ENCODE data around the gene GIGYF1. TPM values are rescaled to one million over a fixed set of nuclear protein-coding genes. Genes with fewer than 3 reads are reported as not detected.
A peak's percentile ranks its signal among the peaks of the same experiment; 100 is the strongest.
"Not testable (repeated sequence)": the region's sequence is repeated elsewhere in the genome, so short reads cannot be mapped to it uniquely, and the experiment has no call there.

Gene GIGYF1
- total and polyA plus RNA-seq, 2 donors = 17.1 to 27.2 TPM

GRCh38 chr7:100676501-100677306 is 17.3 kb downstream of the GIGYF1 start:
- H3K4me3 ChIP-seq (ENCODE audit: low read depth, low read length) = peak overlapping the region; percentile 90
- peak overlapping the region; percentile 87 for H3K27ac ChIP-seq (ENCODE audit: low read depth)
- peaks cover 4% of the 10 kb centered on the region for H3K36me3 ChIP-seq (ENCODE audit: insufficient read depth)
- DNase-seq (ENCODE audit: extremely low spot score) = no peak
- H3K4me1 ChIP-seq (ENCODE audit: insufficient read depth) = no peaks in the 10 kb centered on the region
- WGBS = 77% methylated on average over 23 of the region's 23 CpGs

- Histone ChIP-seq H3K27ac (ENCODE audit: low read depth) (peak overlapping the region; percentile 87), H3K4me3 (ENCODE audit: low read depth, low read length) (peak overlapping the region; percentile 90), H3K4me1 (ENCODE audit: insufficient read depth) (no peaks in the 10 kb centered on the region), H3K36me3 (ENCODE audit: insufficient read depth) (peaks cover 2% of the 10 kb centered on the region)
- DNase-seq (ENCODE audit: extremely low spot score) = no peak
- 2% methylated on average over 59 of the region's 59 CpGs for WGBS
Measured at GRCh38 chr7:100675581-100676350, 18.3 kb downstream of the GIGYF1 start.

- Histone ChIP-seq H3K4me1 (ENCODE audit: insufficient read depth) (no peaks in the 10 kb centered on the region), H3K36me3 (ENCODE audit: insufficient read depth) (peaks cover 2% of the 10 kb centered on the region), H3K27ac (ENCODE audit: low read depth) (peak overlapping the region; percentile 95), H3K4me3 (ENCODE audit: low read depth, low read length) (peak overlapping the region; percentile 90)
- DNase-seq (ENCODE audit: extremely low spot score) = no peak
- WGBS = 0% methylated on average over 46 of the region's 46 CpGs
Measured at GRCh38 chr7:100675105-100675451, 19.0 kb downstream of the GIGYF1 start.

DNA sequence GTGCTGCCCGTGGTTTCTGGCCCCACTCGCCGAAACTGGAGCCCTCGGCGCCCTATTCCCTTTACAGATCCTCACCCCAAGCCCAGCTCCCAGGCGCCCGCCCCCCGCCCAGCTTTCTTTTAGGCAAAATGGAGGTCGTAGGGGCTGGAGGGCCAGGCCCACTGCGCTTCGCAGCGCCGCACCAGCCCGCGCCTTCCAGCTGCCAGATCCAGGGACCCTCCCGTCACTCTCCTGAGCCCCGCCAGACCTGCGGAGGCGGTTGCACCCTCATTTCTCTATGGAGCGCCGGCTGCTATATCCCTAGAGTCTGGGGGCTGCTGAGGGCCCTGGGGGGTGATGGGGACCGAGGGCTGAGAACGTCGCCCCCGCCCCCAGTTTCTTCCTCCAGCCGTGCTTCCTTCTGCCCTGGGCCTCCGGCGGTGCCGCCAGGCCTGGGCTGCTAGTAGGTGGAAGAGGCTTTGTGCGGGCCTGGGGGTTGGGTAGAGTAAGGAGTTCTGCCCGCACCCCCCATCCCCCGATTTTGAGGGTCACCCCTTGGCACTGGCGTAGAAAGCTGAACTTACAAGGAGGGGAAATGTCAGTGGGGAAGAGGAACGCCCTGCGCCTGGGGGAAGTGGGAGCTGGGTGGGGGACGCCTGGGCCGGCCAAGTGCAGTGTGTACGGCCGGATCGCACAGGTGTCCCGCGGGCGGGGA is 19.5 kb downstream of the GIGYF1 start:
- no peak for DNase-seq (ENCODE audit: extremely low spot score)
- H3K4me1 ChIP-seq (ENCODE audit: insufficient read depth) = no peaks in the 10 kb centered on the region

GRCh38 chr7:100673942-100674410 is 20.1 kb downstream of the GIGYF1 start:
- peak overlapping the region; percentile 90 for H3K4me3 ChIP-seq (ENCODE audit: low read depth, low read length)
- no peaks in the 10 kb centered on the region for H3K4me1 ChIP-seq (ENCODE audit: insufficient read depth)
- peak overlapping the region; percentile 95 for H3K27ac ChIP-seq (ENCODE audit: low read depth)
- H3K36me3 ChIP-seq (ENCODE audit: insufficient read depth) = peaks cover 2% of the 10 kb centered on the region
- WGBS = under 1% methylated on average over 34 of the region's 34 CpGs
- no peak for DNase-seq (ENCODE audit: extremely low spot score)

More for the DNA sequence above, 19.5 kb downstream of the GIGYF1 start:
- H3K4me3 ChIP-seq (ENCODE audit: low read depth, low read length) = peak overlapping the region; percentile 90
- peaks cover 2% of the 10 kb centered on the region for H3K36me3 ChIP-seq (ENCODE audit: insufficient read depth)
- H3K27ac ChIP-seq (ENCODE audit: low read depth) = peak overlapping the region; percentile 95
- WGBS = under 1% methylated on average over 43 of the region's 43 CpGs

DNA sequence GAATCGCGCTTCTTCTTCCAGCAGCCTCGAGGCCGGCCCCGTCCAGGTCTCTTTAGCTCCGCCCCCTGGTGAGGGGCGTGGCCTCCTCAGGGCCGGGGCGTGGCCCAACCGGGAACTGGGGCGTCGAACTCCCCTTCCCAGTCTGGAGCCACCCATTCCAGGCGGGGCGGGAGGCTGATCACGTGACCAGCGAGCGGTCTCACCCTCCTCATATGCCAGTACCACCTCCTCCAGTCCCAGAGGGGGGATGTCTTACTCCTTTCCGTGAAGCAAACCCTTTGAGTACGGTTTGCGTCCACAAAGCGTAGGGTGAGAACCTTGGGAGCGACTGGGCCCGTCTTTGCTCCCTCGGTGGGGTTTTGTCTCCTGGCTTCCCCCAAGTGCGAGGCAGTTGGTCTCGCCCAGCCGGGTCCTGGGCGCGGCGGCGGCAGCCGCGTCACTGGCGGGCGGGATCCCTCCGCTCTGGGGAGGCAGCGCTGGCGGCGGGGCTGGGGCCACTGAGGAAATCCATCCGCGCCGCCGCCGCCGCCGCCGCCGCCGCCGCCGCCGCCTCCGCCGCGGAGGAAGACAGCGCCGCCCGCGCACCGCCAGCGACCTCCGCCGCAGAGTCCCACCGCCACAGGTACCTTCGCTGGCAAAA is 20.6 kb downstream of the GIGYF1 start, which contains the start of gene GNB2:
Gene GNB2, plus strand, starts transcription at position 439 of the 640 bp plus-strand sequence. CDS start 2,526 bp downstream, outside the sequence.
- peaks cover 2% of the 10 kb centered on the region for H3K36me3 ChIP-seq (ENCODE audit: insufficient read depth)
- under 1% methylated on average over 65 of the region's 65 CpGs for WGBS

DNA sequence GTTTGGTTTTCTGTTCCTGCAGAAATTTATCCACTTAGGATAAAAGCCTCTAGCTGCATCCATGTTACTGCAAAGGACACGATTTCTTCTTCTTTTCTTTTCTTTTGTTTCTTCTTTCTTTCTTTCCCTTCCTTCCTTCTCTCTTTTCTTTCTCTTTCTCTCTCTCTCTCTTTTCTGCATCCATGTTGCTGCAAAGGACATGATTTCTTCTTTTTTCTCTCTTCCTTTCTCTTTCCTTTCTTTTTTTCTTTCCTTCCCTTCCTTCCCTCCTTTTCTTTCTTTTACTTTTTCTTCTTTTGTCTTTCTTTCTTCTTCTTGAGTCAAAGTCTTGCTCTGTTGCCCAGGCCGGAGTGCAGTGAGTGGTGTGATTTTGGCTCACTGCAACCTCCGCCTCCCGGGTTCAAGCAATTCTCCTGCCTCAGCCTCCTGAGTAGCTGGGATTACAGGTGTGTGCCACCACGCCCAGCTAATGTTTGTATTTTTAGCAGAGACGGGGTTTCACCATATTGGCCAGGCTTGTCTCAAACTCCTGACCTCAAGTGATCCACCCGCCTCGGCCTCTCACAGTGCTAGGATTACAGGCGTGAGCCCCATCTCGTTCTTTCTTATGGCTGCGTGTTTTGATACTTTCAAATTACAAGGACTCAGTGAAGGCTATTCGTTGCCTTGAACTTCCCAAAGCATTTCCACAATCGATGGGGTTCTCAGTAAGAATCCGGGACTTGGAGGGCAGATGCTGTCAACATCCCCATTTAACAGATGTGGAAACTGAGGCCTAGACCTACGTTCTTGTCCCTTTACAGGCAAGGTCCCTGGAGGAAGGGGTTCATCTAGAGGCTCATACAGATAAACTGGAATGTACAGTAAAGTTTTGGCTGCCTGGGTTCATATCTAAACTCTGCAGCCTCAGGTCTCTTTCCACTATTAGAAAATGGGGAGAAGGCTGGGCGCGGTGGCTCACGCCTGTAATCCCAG is 22.4 kb downstream of the GIGYF1 start:
- WGBS = 91% methylated on average over 18 of the region's 18 CpGs
- no peaks in the 10 kb centered on the region for H3K4me1 ChIP-seq (ENCODE audit: insufficient read depth)
- H3K36me3 ChIP-seq (ENCODE audit: insufficient read depth) = no peaks in the 10 kb centered on the region
- DNase-seq (ENCODE audit: extremely low spot score) = no peak
- no peak overlapping the region for H3K4me3 ChIP-seq (ENCODE audit: low read depth, low read length)
- no peak overlapping the region for H3K27ac ChIP-seq (ENCODE audit: low read depth)

More for the DNA sequence above, 20.6 kb downstream of the GIGYF1 start, which contains the start of gene GNB2:
- H3K4me3 ChIP-seq (ENCODE audit: low read depth, low read length) = peak within 1 kb of the TSS; percentile 90
- H3K4me1 ChIP-seq (ENCODE audit: insufficient read depth) = no peaks in the 10 kb centered on the region
- peak within 1 kb of the TSS; percentile 95 for H3K27ac ChIP-seq (ENCODE audit: low read depth)
- peak; percentile 98 for DNase-seq (ENCODE audit: extremely low spot score)

GRCh38 chr7:100670074-100670473 is 24.0 kb downstream of the GIGYF1 start:
- Histone ChIP-seq H3K4me3 (ENCODE audit: low read depth, low read length) (no peak overlapping the region), H3K36me3 (ENCODE audit: insufficient read depth) (no peaks in the 10 kb centered on the region), H3K4me1 (ENCODE audit: insufficient read depth) (no peaks in the 10 kb centered on the region), H3K27ac (ENCODE audit: low read depth) (no peak overlapping the region)
- DNase-seq (ENCODE audit: extremely low spot score) = no peak
- 68% methylated on average over 8 of the region's 8 CpGs for WGBS

GRCh38 chr7:100669106-100669505 is 24.9 kb downstream of the GIGYF1 start:
- not testable (repeated sequence) for H3K36me3 ChIP-seq (ENCODE audit: insufficient read depth); DNase-seq (ENCODE audit: extremely low spot score); H3K27ac ChIP-seq (ENCODE audit: low read depth); H3K4me3 ChIP-seq (ENCODE audit: low read depth, low read length); H3K4me1 ChIP-seq (ENCODE audit: insufficient read depth)
- WGBS = 95% methylated on average over 12 of the region's 12 CpGs

GRCh38 chr7:100668069-100668449 is 26.0 kb downstream of the GIGYF1 start:
- Histone ChIP-seq H3K4me1 (ENCODE audit: insufficient read depth) (no peaks in the 10 kb centered on the region), H3K27ac (ENCODE audit: low read depth) (no peak overlapping the region), H3K4me3 (ENCODE audit: low read depth, low read length) (no peak overlapping the region), H3K36me3 (ENCODE audit: insufficient read depth) (no peaks in the 10 kb centered on the region)
- 68% methylated on average over 2 of the region's 2 CpGs for WGBS
- DNase-seq (ENCODE audit: extremely low spot score) = no peak

DNA sequence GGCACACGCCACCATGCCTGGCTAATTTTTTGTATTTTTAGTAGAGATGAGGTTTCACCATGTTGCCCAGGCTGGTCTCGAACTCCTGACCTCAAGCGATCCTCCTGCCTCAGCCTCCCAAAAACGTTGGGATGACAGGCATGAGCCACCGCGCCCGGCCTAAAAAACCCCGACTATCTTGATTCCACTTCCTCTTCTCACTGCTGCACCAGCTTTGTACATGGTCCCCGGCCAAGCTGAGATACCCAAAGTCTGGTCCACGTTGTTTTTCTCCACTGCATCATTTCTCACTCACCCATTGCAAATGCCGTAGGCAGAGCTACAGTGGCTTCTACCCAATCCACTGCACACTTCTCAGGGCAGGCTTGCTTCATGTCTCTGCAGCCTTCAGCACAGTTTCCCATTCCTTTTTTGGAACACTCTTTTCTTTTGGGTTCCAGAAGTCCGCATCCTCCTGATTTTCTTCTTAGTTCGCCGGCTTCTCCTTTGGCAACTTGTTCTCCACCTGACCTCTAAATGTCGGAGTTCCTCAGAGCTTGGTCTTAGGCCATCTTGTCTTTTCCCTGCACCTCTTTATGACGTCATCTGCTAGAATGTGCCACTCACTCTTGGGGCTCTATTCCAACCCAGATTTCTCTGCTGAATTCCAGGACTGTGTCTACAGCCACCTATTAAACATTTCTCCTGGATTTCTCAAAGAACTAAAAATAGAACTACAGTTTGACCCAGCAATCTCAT is 26.6 kb downstream of the GIGYF1 start:
- no peaks in the 10 kb centered on the region for H3K4me1 ChIP-seq (ENCODE audit: insufficient read depth)
- H3K4me3 ChIP-seq (ENCODE audit: low read depth, low read length) = no peak overlapping the region
- H3K27ac ChIP-seq (ENCODE audit: low read depth) = no peak overlapping the region
- DNase-seq (ENCODE audit: extremely low spot score) = no peak
- H3K36me3 ChIP-seq (ENCODE audit: insufficient read depth) = no peaks in the 10 kb centered on the region
- WGBS = 72% methylated on average over 16 of the region's 16 CpGs

All from urinary bladder (tissue), 4 donors.